22Rv1 (cell line): ENCODE data around the gene MRPS22.

Source experiments
- ZFX ChIP-seq: fragments of 450-650 bp; IDR thresholded peaks from 2 replicates; pipeline ENCODE4 v1.6.1; 2017; ENCODE audit warnings: antibody characterized with exemption, borderline replicate concordance
- TF ChIP-seq, protein P1 (sequence below): fragments of 450-650 bp; IDR thresholded peaks from 2 replicates; pipeline ENCODE4 v1.5.1; 2017; ENCODE audit warnings: mild to moderate bottlenecking

GRCh38 chr3:139297588-139298311 lies 46.1 kb upstream of the MRPS22 start:
- TF ChIP-seq, protein P1, sequence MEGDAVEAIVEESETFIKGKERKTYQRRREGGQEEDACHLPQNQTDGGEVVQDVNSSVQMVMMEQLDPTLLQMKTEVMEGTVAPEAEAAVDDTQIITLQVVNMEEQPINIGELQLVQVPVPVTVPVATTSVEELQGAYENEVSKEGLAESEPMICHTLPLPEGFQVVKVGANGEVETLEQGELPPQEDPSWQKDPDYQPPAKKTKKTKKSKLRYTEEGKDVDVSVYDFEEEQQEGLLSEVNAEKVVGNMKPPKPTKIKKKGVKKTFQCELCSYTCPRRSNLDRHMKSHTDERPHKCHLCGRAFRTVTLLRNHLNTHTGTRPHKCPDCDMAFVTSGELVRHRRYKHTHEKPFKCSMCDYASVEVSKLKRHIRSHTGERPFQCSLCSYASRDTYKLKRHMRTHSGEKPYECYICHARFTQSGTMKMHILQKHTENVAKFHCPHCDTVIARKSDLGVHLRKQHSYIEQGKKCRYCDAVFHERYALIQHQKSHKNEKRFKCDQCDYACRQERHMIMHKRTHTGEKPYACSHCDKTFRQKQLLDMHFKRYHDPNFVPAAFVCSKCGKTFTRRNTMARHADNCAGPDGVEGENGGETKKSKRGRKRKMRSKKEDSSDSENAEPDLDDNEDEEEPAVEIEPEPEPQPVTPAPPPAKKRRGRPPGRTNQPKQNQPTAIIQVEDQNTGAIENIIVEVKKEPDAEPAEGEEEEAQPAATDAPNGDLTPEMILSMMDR = no peak
- TF ChIP-seq ZFX = no peak
